Measurements from ENCODE around the gene PI4KA.

The PI4KA gene

GRCh38 chr22:20815477-20816050 lies 43.0 kb downstream of the PI4KA start:
- DNase-seq: no peak

GRCh38 chr22:20814221-20814808 lies 44.3 kb downstream of the PI4KA start:
- no peak for DNase-seq

GRCh38 chr22:20813056-20813455 lies 45.6 kb downstream of the PI4KA start:
- DNase-seq: no peak

- DNase-seq: no peak
Observed at GRCh38 chr22:20811971-20812660, 46.5 kb downstream of the PI4KA start.

DNA sequence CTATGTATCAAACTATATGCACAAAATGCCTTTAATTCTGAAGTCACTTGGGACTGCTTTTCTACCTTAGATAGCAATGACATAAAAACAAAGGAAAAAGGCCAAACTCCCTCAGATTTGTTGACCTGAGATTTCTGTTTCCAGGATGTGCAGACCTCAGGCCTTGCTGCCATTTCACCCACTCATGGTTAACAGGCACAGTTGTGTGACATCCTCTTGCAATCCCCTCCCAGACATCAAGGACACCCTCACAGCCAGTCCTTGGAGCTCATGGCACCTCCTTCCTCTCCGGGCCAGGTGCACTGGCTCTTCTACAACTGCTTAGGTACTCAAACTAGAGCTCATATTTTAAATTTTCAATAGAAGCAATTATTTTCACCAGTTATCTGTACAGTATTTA lies 47.4 kb downstream of the PI4KA start:
- no peak for DNase-seq

DNA sequence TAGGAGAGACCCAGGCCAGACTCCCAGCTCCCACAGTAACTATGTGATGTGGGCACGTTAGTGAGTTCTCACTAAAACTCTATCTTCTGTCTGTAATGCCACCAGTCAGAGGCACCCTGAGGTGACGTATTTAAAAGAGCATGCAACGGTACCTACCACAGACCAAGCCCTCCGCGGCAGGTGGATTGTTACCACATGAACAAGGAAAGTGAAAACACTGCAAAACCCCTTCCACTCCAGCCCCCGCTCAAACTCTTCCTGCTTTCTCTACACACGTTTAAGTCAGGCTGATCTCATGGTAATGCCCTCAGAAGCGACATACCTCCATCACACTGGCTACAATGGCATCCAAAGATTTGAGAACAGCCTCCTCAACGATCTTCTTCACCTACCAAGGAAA lies 48.0 kb downstream of the PI4KA start:
- DNase-seq: no peak

GRCh38 chr22:20809538-20810185 lies 48.9 kb downstream of the PI4KA start:
- no peak for DNase-seq

GRCh38 chr22:20808844-20809243 lies 49.8 kb downstream of the PI4KA start:
- DNase-seq: no peak

DNA sequence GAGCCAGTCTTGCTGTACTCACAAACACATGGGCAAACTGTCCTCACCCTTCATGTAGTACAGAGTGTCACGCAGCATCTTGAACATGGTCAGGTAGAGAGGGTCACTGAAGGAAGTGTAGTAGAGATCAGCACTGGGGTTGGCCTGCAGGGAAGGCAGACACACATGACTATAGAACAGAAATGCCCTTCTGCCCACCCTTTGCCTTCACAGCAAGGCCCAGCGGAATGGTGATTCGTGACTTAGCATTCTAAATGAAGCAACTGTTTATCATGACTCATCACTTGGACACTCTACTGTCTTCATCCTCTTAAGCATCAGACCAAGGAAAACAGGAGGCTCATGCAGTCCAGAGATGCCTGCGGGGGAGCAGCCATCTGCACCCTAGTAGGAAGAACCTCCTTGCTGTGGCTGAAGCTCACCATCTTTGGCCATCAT lies 51.3 kb downstream of the PI4KA start:
- no peak for DNase-seq

- DNase-seq: no peak
Observed at GRCh38 chr22:20805972-20806471, 52.6 kb downstream of the PI4KA start.

DNA sequence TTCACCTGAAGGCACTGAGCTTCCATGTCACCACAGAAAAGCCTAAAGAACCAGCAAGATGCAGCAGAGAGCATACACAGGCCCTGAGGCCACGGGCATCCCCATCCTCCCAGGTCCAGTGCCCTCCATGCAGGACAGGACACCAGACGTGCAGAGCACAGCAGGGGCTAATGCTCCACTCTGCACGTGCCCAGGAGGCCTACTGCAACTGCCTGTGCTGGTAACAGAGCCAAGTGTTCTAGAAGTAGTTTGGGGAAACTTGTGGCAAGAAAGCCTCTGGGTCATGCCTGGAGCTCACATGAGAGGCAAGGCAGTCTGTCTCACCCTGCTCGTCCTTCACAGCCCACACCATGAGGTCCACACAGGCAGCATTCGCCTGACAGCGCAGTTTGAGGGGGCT lies 54.0 kb downstream of the PI4KA start:
- DNase-seq: no peak

DNA sequence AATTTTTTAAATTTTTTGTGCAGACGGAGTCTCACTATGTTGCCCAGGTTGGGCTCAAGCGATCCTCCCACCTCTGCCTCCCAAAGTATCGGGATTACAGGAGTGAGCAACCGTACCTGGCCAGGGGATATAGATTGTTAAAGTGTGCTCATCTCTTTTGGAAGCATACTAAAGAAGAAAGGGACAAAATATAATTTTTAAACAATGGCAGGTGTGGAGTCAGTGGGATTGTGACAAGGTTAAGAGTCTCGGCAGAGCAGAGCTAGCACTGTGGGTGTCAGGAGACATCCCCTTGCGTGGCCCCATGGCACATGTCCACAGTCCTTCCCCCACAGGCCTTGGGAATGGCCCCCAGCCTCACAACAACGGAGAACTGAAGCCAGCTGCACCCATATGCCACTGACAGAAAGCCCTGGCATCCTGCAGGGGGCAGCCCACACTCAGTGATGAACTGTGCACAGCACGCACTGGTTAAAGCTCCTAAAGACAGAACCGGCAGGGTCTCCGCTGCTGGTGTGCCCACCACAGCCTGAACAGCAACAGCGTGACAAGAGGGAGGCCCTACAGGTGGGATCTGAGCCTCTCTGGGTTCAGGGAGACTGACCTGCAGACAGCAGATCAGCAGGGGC lies 54.8 kb downstream of the PI4KA start:
- peak; percentile 73 for DNase-seq

DNA sequence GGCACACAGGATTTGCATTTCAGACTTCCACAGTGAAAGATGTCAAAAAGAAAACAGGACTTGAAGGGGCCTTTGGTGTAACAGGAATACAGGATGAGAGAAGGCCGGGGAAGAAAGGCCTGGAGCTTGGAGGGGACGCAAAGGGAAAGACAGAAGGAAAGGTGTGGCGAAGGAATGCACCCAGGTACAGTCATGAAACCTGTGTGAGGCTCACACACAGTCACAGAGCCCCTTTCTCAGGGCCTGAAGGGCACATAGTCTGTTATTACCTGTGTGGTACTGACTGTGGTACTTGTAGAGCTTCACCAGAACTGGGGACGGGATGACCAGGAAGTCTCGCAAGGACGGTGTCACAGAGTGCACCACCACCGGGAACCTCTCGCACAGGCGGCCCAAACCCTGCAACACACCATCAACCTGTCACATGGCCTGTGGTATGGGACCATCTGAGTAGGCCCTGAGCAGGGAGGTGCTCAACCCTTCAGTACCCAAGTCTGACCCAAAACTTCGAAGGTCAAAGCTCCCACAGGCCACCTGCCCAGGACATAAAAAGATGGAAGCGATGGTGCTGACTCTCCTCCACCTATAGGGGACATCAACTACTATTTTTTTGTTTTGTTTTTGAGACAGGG lies 55.6 kb downstream of the PI4KA start:
- DNase-seq: no peak

- no peak for DNase-seq
Observed at GRCh38 chr22:20802452-20802851, 56.2 kb downstream of the PI4KA start.

DNA sequence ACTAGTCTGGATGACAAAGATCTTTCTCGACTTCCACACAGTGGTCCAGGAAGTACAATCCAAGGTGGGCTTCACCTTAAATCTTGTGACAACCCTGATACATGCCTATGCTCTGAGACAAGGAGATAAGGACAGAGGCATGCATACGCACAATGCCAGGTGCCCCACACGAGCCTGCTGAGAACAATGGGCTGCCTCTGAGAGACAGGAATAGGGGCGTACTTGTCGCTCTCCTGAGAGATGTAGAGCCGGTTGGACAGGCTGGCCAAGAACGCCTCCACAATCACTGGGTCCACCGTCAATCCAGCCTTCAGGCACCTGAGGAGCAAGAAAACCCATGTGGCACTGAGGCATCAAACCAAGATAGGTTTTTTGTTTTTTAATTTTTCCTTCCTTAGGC lies 59.2 kb downstream of the PI4KA start:
- no peak for DNase-seq

GRCh38 chr22:20798974-20799373 lies 59.6 kb downstream of the PI4KA start:
- DNase-seq: no peak

DNA sequence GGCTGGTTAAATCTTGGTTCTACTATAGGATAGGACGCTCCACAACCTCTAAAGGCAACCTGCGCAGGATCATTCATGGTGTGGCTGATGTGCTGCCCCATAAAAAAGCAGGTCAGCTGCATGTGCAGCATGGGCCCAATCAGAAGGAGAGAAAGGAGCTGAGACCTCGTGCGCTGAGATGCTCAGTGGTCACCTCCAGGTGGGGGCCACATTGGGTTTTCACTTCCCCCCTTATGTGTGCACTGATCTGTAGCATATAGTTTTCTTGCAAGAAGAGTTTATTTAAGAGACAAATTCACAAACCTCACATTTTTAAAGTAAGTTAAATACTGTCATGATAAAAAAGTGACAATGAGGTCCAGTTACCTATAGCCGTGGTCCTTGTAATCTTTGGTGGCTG lies 60.4 kb downstream of the PI4KA start:
- no peak for DNase-seq

- no peak for DNase-seq
Observed at GRCh38 chr22:20796731-20797130, 61.9 kb downstream of the PI4KA start.

DNA sequence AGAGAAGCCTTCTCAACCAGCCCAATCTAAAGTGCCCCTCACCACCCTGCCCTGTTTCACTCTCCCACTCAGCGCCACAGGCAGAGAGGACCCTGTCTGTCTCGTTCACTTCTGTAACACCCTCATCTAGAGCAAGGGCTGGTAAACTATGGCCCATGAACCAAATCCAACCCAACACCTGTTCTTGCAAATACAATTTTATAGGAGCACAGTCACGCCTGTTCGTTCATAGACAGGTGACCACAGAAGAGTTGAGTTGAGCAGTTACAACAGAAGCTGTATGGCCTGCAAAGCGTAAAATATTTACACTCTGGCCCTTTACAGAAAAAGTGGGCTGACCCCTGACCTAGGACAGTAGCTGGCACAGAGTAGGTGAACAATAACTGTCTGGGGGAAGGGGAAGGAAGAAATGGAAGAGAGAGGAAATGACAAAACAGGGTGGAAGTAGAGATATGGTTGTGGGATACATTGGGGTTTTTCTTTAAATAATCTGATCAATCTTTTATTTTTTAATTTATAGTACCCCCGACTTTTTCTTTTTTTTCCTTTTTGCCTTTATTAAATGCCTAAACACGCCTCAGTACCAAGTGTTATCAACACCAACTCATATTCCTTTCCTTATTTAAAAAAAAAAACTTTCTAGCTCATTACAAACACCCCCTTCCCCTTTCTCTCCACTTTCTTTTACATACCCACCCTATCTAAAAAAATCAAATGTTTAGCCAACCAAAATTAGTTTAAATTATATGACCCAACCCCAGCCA lies 63.8 kb downstream of the PI4KA start:
- no peak for DNase-seq

- DNase-seq: no peak
Observed at GRCh38 chr22:20793748-20794649, 64.6 kb downstream of the PI4KA start.
